Calu3 (cell line): Measurements from ENCODE around the gene HSDL1. TPM values are rescaled to one million over a fixed set of nuclear protein-coding genes. Genes with fewer than 3 reads are reported as not detected.

Source experiments
- BruUV-seq: library from RNA; stranded (reverse); fragments of 400-500 nt; replicated peaks from 2 replicates; lab custom pipeline; 2021; lab: Mats Ljungman, UMichigan
- CTCF ChIA-PET: fragments of 300-600 bp; sonication (Branson Sonifier 250); formaldehyde crosslinking; loops from one replicate; lab custom pipeline; 2022; ENCODE audit warnings: antibody characterized with exemption; lab: Charles Lee
- DNase-seq: peaks from one replicate; pipeline ENCODE4 v3.0.0; 2022
- H3K27ac Mint-ChIP-seq: one replicate; pipeline ENCODE4 v1.8.0; 2022; ENCODE audit warnings: mixed read lengths; ENCODE audit not compliant: unreplicated experiment
- H3K27me3 Mint-ChIP-seq: one replicate; pipeline ENCODE4 v1.8.0; 2022; ENCODE audit warnings: mixed read lengths; ENCODE audit not compliant: unreplicated experiment
- H3K36me3 Mint-ChIP-seq: one replicate; pipeline ENCODE4 v1.8.0; 2022; ENCODE audit warnings: mild to moderate bottlenecking, moderate library complexity, mixed read lengths; ENCODE audit not compliant: insufficient read depth, unreplicated experiment
- H3K4me1 Mint-ChIP-seq: one replicate; pipeline ENCODE4 v1.8.0; 2022; ENCODE audit warnings: mild to moderate bottlenecking, low read depth, mixed read lengths; ENCODE audit not compliant: unreplicated experiment
- H3K4me3 Mint-ChIP-seq: one replicate; pipeline ENCODE4 v1.8.0; 2022; ENCODE audit warnings: mild to moderate bottlenecking, low read depth, moderate library complexity, mixed read lengths; ENCODE audit not compliant: unreplicated experiment
- H3K9me3 Mint-ChIP-seq: one replicate; pipeline ENCODE4 v1.8.0; 2022; ENCODE audit warnings: low read depth, mixed read lengths; ENCODE audit not compliant: unreplicated experiment
- CTCF ChIP-seq: fragments of 200-600 bp; IDR thresholded peaks from one replicate; pipeline ENCODE4 v1.8.0; 2022; ENCODE audit warnings: antibody characterized with exemption; ENCODE audit not compliant: unreplicated experiment
- intact Hi-C: fragments of 100-400 bp; cut with micrococcal nuclease; formaldehyde crosslinking; loops from one replicate; pipeline ENCODE4 v1.10.0; 2022; ENCODE audit not compliant: unreplicated experiment
- total RNA-seq: library from RNA; stranded (reverse); gene quantifications from 2 replicates; pipeline ENCODE4 v1.2.3, GENCODE V29; 2022

Gene HSDL1
- total RNA-seq, 1 experiment from 2014 or later: 20.8 TPM

DNA sequence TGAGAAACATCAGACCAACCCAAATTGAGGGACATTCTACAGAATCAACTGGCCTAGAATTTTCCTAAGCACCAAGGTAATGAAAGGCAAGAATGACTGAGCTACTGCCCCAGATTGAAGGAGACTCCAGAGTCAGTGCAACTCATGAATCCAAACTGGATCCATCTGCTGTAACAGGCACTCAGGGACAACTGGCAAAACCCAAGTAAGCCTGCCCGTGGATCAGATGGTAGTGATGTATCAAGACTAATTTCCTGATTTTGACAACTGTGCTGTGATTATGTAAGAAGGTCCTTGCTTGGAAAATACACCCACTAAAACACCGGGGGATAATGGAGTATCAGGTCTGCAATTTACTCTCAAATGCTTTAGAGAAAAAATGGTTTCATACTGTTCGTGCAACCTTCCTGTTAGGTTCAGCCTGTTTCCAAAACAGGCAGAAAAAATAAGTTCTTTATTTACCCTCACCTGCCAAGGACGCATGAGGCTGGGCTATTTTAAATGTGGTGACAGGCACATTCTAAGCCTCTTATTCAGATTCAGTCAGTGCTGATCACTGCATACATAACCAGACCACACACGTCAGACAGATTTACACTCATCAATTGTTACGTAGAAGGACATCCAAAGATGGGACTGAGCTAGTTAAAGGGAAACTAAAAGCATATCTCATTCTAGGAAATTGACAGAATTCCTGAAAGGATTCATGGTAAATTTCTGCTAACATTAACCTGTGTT is 35.2 kb downstream of the HSDL1 start:
- CTCF ChIA-PET: no interaction called here
- intact Hi-C loops: no loop called here
- H3K27ac Mint-ChIP-seq: no peak overlapping the region
- no peaks in the 10 kb centered on the region for H3K27me3 Mint-ChIP-seq
- no peak overlapping the region for H3K4me3 Mint-ChIP-seq
- no peak for DNase-seq
- BruUV-seq: no TSS peak
- peaks cover under 1% of the 10 kb centered on the region for H3K4me1 Mint-ChIP-seq
- TF ChIP-seq CTCF: no peak
- H3K36me3 Mint-ChIP-seq: no peaks in the 10 kb centered on the region
- no peaks in the 10 kb centered on the region for H3K9me3 Mint-ChIP-seq

DNA sequence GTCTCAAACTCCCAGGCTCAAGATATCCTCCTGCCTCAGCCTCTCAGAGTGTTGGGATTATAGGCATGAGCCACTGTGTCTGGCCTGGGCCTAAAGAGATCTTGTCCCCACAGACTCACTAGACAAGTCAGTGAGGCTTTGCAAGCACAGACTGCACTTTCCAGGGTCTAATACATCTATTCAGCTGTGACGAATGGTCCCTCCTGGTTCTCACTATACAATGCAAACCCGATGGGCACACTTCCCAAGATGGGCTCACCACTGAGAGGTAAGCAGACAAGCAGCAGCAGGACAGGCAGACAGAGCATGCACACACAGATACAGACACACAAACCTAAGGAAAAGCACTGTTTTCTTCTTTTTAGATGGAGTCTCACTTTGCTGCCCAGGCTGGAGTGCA is 37.1 kb downstream of the HSDL1 start:
- no TSS peak for BruUV-seq
- Mint-ChIP-seq H3K36me3 (no peaks in the 10 kb centered on the region), H3K27ac (no peak overlapping the region), H3K4me1 (peaks cover 9% of the 10 kb centered on the region), H3K27me3 (no peaks in the 10 kb centered on the region), H3K4me3 (no peak overlapping the region), H3K9me3 (no peaks in the 10 kb centered on the region)
- intact Hi-C loops: no loop called here
- TF ChIP-seq CTCF: no peak
- no peak for DNase-seq
- CTCF ChIA-PET: no interaction called here

DNA sequence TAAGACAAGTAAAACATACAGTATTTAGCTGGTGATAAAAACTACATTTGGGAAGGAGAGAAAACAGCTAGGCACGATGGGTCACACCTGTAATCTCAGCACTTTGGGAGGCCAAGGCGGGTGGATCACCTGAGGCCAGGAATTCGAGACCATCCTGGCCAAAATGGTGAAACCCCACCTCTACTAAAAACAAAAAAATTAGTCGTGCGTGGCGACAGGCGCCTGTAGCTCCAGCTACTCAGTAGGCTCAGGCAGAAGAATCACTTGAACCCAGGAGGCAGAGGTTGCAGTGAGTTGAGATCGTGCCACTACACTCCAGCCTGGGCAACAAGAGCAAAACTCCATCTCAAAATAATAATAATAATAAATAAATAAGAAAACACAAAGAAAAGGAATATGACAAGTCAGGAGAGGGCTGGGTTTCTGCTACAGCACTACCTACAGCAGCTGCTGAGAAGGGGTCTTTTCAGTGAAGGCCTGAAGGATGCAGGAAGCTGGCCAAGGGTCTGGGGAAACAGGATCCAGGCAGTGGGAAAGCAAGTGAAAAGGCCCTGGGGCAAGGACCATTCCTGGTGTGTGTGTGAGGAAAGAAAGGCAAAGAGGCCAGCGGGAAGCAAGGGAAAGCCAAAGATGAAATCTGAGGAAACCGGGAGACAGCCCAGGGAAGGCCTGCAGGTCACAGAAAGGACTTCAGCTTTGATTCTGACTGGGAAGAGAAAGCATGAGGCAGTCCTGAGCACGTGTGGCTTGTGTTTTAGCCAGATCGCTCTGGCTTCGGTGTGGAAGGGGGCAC is 38.8 kb downstream of the HSDL1 start:
- no peak for DNase-seq
- H3K9me3 Mint-ChIP-seq: no peaks in the 10 kb centered on the region
- CTCF ChIA-PET: no interaction called here
- no peak overlapping the region for H3K27ac Mint-ChIP-seq
- intact Hi-C loops: no loop called here
- no peak overlapping the region for H3K4me3 Mint-ChIP-seq
- H3K27me3 Mint-ChIP-seq: no peaks in the 10 kb centered on the region
- peaks cover 9% of the 10 kb centered on the region for H3K4me1 Mint-ChIP-seq
- no peak for TF ChIP-seq CTCF
- no TSS peak for BruUV-seq
- H3K36me3 Mint-ChIP-seq: peaks cover 9% of the 10 kb centered on the region

GRCh38 chr16:84105301-84105815 is 39.6 kb downstream of the HSDL1 start:
- Mint-ChIP-seq H3K27ac (no peak overlapping the region), H3K4me3 (no peak overlapping the region), H3K4me1 (peaks cover 9% of the 10 kb centered on the region), H3K36me3 (peaks cover 9% of the 10 kb centered on the region), H3K27me3 (no peaks in the 10 kb centered on the region), H3K9me3 (no peaks in the 10 kb centered on the region)
- intact Hi-C loops: no loop called here
- DNase-seq: no peak
- TF ChIP-seq CTCF: no peak
- CTCF ChIA-PET: no interaction called here
- BruUV-seq: no TSS peak
